PC-9 (cell line): ENCODE results near the gene ALK.

ENCODE experiments used
- EZH2 ChIP-seq: fragments of 200-600 bp; sonication (generic); IDR thresholded peaks from 2 replicates; pipeline ENCODE4 v1.8.0; 2017; ENCODE audit warnings: antibody characterized with exemption, low read depth
- TF ChIP-seq, protein P1 (sequence below): fragments of 200-600 bp; sonication (generic); conservative IDR thresholded peaks from 2 replicates; pipeline ENCODE4 v1.6.1; 2017; ENCODE audit warnings: mixed run types, antibody characterized with exemption, mild to moderate bottlenecking, moderate library complexity

DNA sequence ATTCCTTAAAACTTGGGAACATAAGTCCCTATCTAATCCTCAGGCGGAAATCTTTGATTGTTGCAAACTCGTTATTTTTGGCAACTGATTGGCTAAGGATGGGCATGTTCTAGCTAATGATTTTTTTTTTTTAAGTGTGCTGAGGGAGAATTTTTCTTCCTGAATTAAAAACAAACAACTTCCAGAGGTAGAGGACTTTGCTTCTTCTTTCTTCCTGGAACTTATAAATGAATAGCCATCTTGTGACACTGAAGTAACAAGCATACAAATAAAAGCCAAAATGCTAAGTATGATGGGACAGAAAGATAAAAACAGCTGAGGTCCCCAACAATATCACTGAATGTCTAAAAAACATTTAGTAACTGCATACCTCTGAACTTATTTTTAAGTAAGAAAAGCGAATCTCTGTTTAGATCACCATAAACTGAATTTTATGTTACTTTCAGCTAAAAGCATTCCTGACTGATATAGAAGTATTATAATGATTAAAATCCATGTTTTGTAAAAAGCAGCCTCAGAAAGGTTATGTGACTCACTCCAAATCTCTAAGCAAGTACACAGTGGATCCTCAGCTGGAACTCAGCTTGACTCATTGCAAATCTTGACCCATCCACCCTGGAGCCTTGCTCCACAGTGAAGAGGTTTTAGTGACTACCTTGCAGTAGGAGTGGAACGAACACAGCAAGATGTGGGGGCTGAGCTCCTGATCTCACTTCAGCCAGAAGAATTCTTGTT, 461.8 kb downstream of the ALK start:
- TF ChIP-seq, protein P1, sequence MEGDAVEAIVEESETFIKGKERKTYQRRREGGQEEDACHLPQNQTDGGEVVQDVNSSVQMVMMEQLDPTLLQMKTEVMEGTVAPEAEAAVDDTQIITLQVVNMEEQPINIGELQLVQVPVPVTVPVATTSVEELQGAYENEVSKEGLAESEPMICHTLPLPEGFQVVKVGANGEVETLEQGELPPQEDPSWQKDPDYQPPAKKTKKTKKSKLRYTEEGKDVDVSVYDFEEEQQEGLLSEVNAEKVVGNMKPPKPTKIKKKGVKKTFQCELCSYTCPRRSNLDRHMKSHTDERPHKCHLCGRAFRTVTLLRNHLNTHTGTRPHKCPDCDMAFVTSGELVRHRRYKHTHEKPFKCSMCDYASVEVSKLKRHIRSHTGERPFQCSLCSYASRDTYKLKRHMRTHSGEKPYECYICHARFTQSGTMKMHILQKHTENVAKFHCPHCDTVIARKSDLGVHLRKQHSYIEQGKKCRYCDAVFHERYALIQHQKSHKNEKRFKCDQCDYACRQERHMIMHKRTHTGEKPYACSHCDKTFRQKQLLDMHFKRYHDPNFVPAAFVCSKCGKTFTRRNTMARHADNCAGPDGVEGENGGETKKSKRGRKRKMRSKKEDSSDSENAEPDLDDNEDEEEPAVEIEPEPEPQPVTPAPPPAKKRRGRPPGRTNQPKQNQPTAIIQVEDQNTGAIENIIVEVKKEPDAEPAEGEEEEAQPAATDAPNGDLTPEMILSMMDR, result no peak
- no peak for TF ChIP-seq EZH2
